ENCODE results near the gene TMEM266.

Gene TMEM266

GRCh38 chr15:76117181-76117580 lies 57.4 kb downstream of the TMEM266 start:
- no peaks in the 10 kb centered on the region for H3K27me3 ChIP-seq (ENCODE audit: insufficient read depth, low read length, poor library complexity, severe bottlenecking)
- H3K9me2 ChIP-seq (replicated peaks; ENCODE audit: low read depth, low read length), result no peaks in the 10 kb centered on the region
- H3K4me3 ChIP-seq (ENCODE audit: low read length, poor library complexity, severe bottlenecking), result no peak overlapping the region
- no peaks in the 10 kb centered on the region for H3K4me1 ChIP-seq (ENCODE audit: insufficient read depth, low read length, poor library complexity, severe bottlenecking)
- H4K20me1 ChIP-seq (ENCODE audit: insufficient read depth, low read length, poor library complexity, severe bottlenecking), result no peaks in the 10 kb centered on the region
- no peak overlapping the region for H3K9ac ChIP-seq (ENCODE audit: low read depth, low read length, poor library complexity, severe bottlenecking)
- no peaks in the 10 kb centered on the region for H3K36me3 ChIP-seq (ENCODE audit: insufficient read depth, low read length)
- H3F3A ChIP-seq (ENCODE audit: low read depth), result no peaks in the 10 kb centered on the region
- no peaks in the 10 kb centered on the region for H3K79me2 ChIP-seq (ENCODE audit: insufficient read depth, low read length)
- TF ChIP-seq CTCF (conservative IDR thresholded peaks at IDR 0.05; ENCODE audit: low read length), result no peak
- TF ChIP-seq EZH2phosphoT487 (IDR thresholded peaks at IDR 0.05; ENCODE audit: borderline replicate concordance), result no peak
- H3K4me2 ChIP-seq (ENCODE audit: low read depth, low read length, poor library complexity, severe bottlenecking), result no peak overlapping the region
- no peaks in the 10 kb centered on the region for H3K9me3 ChIP-seq (ENCODE audit: insufficient read depth, low read depth, low read length)
- no peak overlapping the region for H2AFZ ChIP-seq (ENCODE audit: low read length)

GRCh38 chr15:76118767-76119166 lies 59.0 kb downstream of the TMEM266 start:
- TF ChIP-seq EZH2phosphoT487 (IDR thresholded peaks at IDR 0.05; ENCODE audit: borderline replicate concordance), result no peak
- TF ChIP-seq CTCF (conservative IDR thresholded peaks at IDR 0.05; ENCODE audit: low read length), result no peak
- no peaks in the 10 kb centered on the region for H3K9me3 ChIP-seq (ENCODE audit: insufficient read depth, low read depth, low read length)

GRCh38 chr15:76123031-76123430 lies 63.2 kb downstream of the TMEM266 start:
- Histone ChIP-seq H3K9ac (ENCODE audit: low read depth, low read length, poor library complexity, severe bottlenecking) (no peak overlapping the region), H3K4me2 (ENCODE audit: low read depth, low read length, poor library complexity, severe bottlenecking) (no peak overlapping the region), H3K9me2 (replicated peaks; ENCODE audit: low read depth, low read length) (no peaks in the 10 kb centered on the region), H3K79me2 (ENCODE audit: insufficient read depth, low read length) (no peaks in the 10 kb centered on the region), H3K9me3 (ENCODE audit: insufficient read depth, low read depth, low read length) (no peaks in the 10 kb centered on the region), H3K36me3 (ENCODE audit: insufficient read depth, low read length) (no peaks in the 10 kb centered on the region), H3F3A (ENCODE audit: low read depth) (no peaks in the 10 kb centered on the region), H2AFZ (ENCODE audit: low read length) (no peak overlapping the region), H4K20me1 (ENCODE audit: insufficient read depth, low read length, poor library complexity, severe bottlenecking) (no peaks in the 10 kb centered on the region), H3K4me1 (ENCODE audit: insufficient read depth, low read length, poor library complexity, severe bottlenecking) (no peaks in the 10 kb centered on the region), H3K4me3 (ENCODE audit: low read length, poor library complexity, severe bottlenecking) (no peak overlapping the region), H3K27me3 (ENCODE audit: insufficient read depth, low read length, poor library complexity, severe bottlenecking) (no peaks in the 10 kb centered on the region)
- no peak for TF ChIP-seq CTCF (conservative IDR thresholded peaks at IDR 0.05; ENCODE audit: low read length)
- no peak for TF ChIP-seq EZH2phosphoT487 (IDR thresholded peaks at IDR 0.05; ENCODE audit: borderline replicate concordance)

More at GRCh38 chr15:76118767-76119166, 59.0 kb downstream of the TMEM266 start:
- Histone ChIP-seq H3K4me1 (ENCODE audit: insufficient read depth, low read length, poor library complexity, severe bottlenecking) (no peaks in the 10 kb centered on the region), H3K36me3 (ENCODE audit: insufficient read depth, low read length) (no peaks in the 10 kb centered on the region), H4K20me1 (ENCODE audit: insufficient read depth, low read length, poor library complexity, severe bottlenecking) (no peaks in the 10 kb centered on the region), H3K79me2 (ENCODE audit: insufficient read depth, low read length) (no peaks in the 10 kb centered on the region), H3K9ac (ENCODE audit: low read depth, low read length, poor library complexity, severe bottlenecking) (no peak overlapping the region), H3K9me2 (replicated peaks; ENCODE audit: low read depth, low read length) (no peaks in the 10 kb centered on the region), H2AFZ (ENCODE audit: low read length) (no peak overlapping the region), H3K4me3 (ENCODE audit: low read length, poor library complexity, severe bottlenecking) (no peak overlapping the region), H3K4me2 (ENCODE audit: low read depth, low read length, poor library complexity, severe bottlenecking) (no peak overlapping the region), H3K27me3 (ENCODE audit: insufficient read depth, low read length, poor library complexity, severe bottlenecking) (no peaks in the 10 kb centered on the region), H3F3A (ENCODE audit: low read depth) (no peaks in the 10 kb centered on the region)
